ENCODE measurements around the gene COA3.
A peak's percentile ranks its signal among the peaks of the same experiment; 100 is the strongest.

Gene COA3, protein sequence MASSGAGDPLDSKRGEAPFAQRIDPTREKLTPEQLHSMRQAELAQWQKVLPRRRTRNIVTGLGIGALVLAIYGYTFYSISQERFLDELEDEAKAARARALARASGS

GRCh38 chr17:42798383-42799380, at the start of gene COA3, which contains the start of gene CNTD1:
TSS of gene COA3 (minus strand) at chr17:42798704. CDS start at chr17:42798681, 23 bp downstream.
TSS of gene CNTD1 (plus strand) at chr17:42798861. CDS start at chr17:42799068, 207 bp downstream.
- peak; percentile 84 to 94 for DNase-seq

DNA sequence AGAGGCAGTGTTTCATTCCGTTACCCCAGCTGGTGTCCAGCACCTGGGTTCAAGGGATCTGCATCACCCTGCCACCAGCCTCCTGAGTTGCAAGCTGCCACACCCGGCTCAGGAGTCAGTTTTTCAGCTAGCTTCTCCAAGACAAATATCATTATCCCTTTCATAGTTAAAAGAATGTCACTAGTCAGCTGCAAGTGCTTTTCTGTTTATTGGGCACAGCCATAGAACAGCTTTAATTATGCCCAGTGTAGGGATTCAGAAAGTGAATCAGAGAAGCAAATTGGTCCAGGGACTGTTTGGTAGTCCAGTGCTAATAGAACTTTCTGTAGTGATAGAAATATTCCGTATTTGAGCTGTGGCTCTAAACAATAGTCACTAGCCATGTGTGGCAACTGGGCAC, 49.6 kb upstream of the COA3 start:
- no peak for DNase-seq

GRCh38 chr17:42846594-42847280, 48.2 kb upstream of the COA3 start:
- no peak for DNase-seq

- no peak for DNase-seq
Observed at GRCh38 chr17:42845918-42846593, 47.6 kb upstream of the COA3 start.

GRCh38 chr17:42845556-42845917, 47.0 kb upstream of the COA3 start:
- no peak for DNase-seq

- DNase-seq: no peak
Observed at GRCh38 chr17:42844761-42845555, 46.5 kb upstream of the COA3 start.

DNA sequence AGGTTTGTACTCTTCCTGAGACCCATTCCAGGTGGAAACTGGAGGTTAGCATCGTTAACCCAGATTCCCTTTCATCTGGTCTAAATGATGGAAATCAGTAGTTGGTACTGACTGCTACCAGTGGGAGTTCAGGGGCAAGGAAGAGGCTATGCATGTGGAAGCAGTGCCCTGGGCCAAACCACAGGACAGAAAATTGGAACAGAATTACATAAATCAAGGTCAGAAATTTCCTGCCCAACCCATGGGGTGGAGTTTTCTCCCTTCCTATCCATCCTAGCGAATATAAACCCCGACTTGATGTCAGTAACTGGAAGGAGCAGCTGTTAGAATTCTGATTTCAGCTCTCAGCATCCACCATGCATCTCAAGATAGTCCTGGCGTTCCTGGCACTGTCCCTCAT, 45.8 kb upstream of the COA3 start, which contains the start of gene AOC2:
Gene AOC2 (plus strand): TSS at position 310 of the 400 bp plus-strand sequence. CDS start 47 bp downstream, at position 357.
- DNase-seq: no peak

- DNase-seq: peak; percentile 24 to 45
Observed at GRCh38 chr17:42843358-42843934, 44.9 kb upstream of the COA3 start.

DNA sequence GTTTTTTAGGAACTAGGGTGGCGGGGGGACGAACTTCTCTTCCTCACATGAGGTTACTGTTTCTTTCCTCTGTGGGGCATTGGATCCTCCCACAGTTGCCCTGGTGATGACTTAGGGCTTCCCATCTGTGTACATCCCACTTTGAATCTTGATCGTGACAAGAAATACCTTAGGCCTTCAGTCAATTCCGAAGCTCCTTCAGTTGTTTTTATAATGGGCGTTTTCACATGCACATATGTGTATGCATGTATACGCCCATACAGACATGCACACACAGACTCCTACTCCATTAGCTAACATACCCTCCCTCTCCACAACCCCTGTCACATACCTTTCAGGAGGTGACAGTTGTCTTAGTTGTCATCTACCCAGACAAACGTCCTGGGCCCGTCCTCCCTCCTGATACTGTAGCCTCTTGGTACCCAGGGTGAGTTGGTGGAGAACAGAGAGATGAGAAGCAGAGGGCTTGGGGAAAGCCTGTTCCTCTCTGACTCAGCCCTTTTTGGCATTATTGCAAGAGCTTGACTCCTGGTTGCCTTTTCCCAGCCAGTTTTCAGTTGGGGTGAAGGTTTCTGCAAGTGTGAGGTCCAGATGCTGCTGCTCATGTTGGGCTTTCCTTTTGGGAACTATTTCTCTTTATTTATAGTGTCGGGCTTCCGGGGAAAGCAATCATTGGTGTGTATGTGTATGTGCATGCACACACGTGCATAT, 43.6 kb upstream of the COA3 start:
- no peak for DNase-seq

GRCh38 chr17:42835732-42836131, 37.2 kb upstream of the COA3 start:
- no peak for DNase-seq

- no peak for DNase-seq
Observed at GRCh38 chr17:42833767-42834422, 35.4 kb upstream of the COA3 start.

DNA sequence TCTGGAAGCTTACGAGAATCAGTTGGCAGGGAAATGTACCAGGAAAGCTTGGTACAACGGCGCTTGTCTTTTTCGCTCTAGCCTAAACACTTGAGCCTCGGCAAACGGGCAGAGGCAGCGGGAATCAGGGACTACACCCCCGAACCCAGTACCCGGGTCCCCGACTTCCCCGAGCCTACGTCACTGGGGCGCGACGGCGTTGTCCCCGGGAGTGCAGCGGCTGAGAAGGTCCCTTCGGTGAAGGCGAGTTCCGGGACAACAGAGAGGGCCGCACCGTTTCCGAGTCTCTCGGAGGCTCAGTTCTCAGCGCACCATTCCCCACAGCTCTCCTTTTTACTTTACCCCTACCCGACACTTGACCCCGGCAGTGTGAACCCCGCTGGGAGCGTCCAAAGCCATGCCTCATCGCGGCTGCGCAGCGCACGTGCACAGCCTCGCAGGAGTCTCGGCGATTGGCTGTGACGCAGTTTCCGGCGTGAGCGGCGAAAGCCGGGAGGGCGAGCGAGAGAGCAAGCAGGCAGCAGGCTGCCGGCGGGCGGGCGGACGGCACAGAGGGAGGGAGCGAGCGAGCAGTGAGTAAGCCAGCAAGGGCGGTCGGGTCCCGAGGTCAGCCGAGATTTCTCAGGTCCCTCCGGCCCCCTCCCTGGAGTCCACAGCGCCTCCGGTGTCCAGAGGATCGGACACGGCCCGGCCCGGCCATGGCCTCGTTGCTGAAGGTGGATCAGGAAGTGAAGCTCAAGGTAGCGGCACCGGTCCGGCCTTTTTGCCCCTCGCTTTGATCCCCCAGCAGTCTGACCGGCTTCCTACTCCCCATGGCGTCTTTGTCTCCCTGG, 34.6 kb upstream of the COA3 start, which contains the start of gene PSME3:
Gene PSME3 (plus strand): TSS at position 464 of the 833 bp plus-strand sequence. CDS start 235 bp downstream, at position 699.
- peak; percentile 58 to 90 for DNase-seq

DNA sequence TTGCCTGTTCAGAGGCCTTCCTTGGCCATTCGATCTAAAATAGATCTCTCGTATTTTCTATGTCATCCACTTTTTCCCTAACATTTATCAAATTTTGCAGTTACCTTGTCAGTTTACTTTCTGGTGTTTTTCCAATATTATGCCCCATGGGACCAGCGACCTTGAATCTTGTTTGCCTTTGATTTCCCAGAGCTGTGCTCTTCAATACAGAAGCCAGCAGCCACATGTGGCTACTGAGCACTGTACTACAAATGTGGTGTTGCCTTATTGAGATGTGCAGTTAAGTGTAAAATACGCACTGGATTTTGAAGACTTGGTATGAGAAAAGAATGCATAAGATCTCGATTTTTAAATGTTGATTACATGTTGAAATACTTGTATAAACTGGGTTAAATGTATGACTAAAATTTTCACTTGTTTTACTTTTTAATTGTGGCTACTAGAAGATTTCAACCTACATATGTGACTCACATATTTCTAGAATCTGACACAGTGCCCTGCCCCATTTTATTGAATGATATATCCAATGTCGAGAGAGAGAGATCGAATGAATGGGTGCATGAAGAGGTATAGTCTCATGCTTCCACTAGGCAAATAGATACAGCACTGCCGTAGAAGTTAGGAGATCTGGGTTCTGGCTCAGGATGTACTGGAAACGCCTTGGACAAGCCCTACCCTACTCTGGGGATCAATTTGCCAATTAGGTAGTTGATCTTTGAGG, 33.9 kb upstream of the COA3 start:
- peak in 1 of 2 experiments; percentile 39 for DNase-seq

DNA sequence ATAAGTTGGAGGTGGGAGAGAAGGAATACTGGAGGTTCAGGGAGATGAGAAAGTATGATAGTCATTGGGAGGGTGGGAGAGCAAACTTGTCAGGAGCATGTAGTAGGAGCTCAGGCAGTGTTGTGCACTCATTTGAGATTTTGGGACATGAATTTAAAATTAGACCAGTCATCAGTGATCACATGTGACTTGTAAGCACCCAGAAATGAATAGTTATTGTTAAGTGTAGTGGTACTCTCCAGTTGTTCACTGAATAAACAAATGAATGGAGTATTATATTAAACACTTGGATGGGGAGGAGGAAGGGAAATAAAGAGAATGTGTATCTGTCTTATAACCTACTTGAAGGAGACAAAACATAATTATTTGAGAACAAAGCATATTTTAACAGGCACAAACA, 32.5 kb upstream of the COA3 start:
- DNase-seq: no peak

GRCh38 chr17:42827472-42827871, 29.0 kb upstream of the COA3 start:
- no peak for DNase-seq

GRCh38 chr17:42821176-42821575, 22.7 kb upstream of the COA3 start:
- DNase-seq: no peak

GRCh38 chr17:42819939-42820535, 21.5 kb upstream of the COA3 start:
- peak; percentile 30 to 74 for DNase-seq

DNA sequence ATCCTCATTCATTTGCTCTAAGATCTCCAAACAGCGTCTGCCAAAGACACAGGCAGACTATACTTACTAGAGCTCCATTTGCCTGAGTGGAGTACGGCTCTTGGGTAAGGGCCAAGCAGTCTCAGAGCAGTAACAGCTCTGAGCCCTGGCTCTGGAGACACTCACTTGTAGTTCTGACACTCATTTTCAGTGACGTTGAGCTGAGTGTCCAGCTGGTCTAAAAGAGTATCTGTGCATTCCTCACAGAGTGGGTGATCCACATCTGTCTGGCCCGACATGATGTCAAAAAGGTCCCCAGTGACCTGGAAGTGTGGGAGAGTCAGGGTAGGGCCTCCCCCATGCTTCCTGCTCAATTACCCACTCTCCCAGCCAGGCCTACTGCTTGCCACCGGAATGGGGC, 19.9 kb upstream of the COA3 start:
- DNase-seq: no peak

Data from NCI-H526 (cell line).